HCT116 (cell line): Measurements from ENCODE around the gene IFT22. TPM values are rescaled to one million over a fixed set of nuclear protein-coding genes. Genes with fewer than 3 reads are reported as not detected.

Experiments used
- ATAC-seq: fragments of 200-7000 bp; cut with Tn5 transposase; 2 replicates; pipeline ENCODE4 v1.9.1; 2020; ENCODE audit warnings: mild to moderate bottlenecking, moderate library complexity
- BruUV-seq: library from RNA; stranded (reverse); fragments of 400-500 nt; replicated peaks from 2 replicates; lab custom pipeline; 2021; lab: Mats Ljungman, UMichigan
- CTCF ChIA-PET: fragments of 300-600 bp; sonication (Branson Sonifier 250); formaldehyde crosslinking; loops from one replicate; lab custom pipeline; 2021; ENCODE audit warnings: antibody characterized with exemption; lab: Charles Lee
- POLR2A ChIA-PET: fragments of 300-600, 350-600 bp; sonication (Branson Sonifier 250); formaldehyde crosslinking; loops from one replicate; lab custom pipeline; 2021; ENCODE audit warnings: antibody characterized with exemption; lab: Charles Lee
- RAD21 ChIA-PET, 2 experiments: fragments of 300-600 bp; sonication (Branson Sonifier 250); formaldehyde crosslinking; loops; one replicate each; lab custom pipeline; 2023; ENCODE audit warnings: low total read pairs in 2 of 2; ENCODE audit not compliant: uncharacterized antibody in 2 of 2, unreplicated experiment in 2 of 2, low non-redundant PET in 1 of 2; lab: Charles Lee
- DNase-seq: peaks from one replicate; pipeline ENCODE4 v3.0.0-alpha.2; 2010; ENCODE audit warnings: low read depth, low spot score
- H2AFZ ChIP-seq: fragments of 200-600 bp; shearing (Covaris generic), sonication (generic); 2 replicates; pipeline ENCODE4 v1.6.1; 2017; ENCODE audit warnings: low read depth, mixed run types, mixed read lengths, antibody characterized with exemption, low read length; ENCODE audit not compliant: poor library complexity, severe bottlenecking
- H3K27ac ChIP-seq: 2 replicates; pipeline ENCODE4 v1.5.1; 2012; ENCODE audit warnings: low read depth, low read length
- H3K27me3 ChIP-seq: fragments of 200-600 bp; sonication (generic); 2 replicates; pipeline ENCODE4 v1.6.1; 2016; ENCODE audit warnings: mixed run types, low read length, mixed read lengths; ENCODE audit not compliant: insufficient read depth
- H3K36me3 ChIP-seq, 2 experiments: fragments of 200-500 bp in 1 of 2; fragments of 200-600 bp in 1 of 2; sonication (Bioruptor generic) in 1 of 2; sonication (generic) in 1 of 2; 2 replicates each; pipeline versions ENCODE4 v1.5.1 to v1.6.1; 2014 to 2016; ENCODE audit warnings: low read length in 2 of 2, inconsistent platforms in 1 of 2, mixed read lengths in 1 of 2, mixed run types in 1 of 2; ENCODE audit not compliant: insufficient read depth in 2 of 2, control insufficient read depth in 1 of 2
- H3K4me1 ChIP-seq, 2 experiments: fragments of 200-600 bp in 1 of 2; sonication (generic) in 1 of 2; 2 replicates each; pipeline versions ENCODE4 v1.5.1 to v1.6.1; 2012 to 2017; ENCODE audit warnings: low read length in 2 of 2, inconsistent platforms in 1 of 2, mild to moderate bottlenecking in 1 of 2, mixed read lengths in 1 of 2, mixed run types in 1 of 2, moderate library complexity in 1 of 2; ENCODE audit not compliant: insufficient read depth in 2 of 2, control insufficient read depth in 1 of 2
- H3K4me2 ChIP-seq: fragments of 200-600 bp; sonication (generic); 2 replicates; pipeline ENCODE4 v1.6.1; 2017; ENCODE audit warnings: mixed run types, low read length, mixed read lengths
- H3K4me3 ChIP-seq, 2 experiments: fragments of 200-600 bp in 1 of 2; sonication (generic) in 1 of 2; replicated peaks in 1 of 2; 2 replicates each; pipeline ENCODE4 v1.5.1; 2011 to 2016; ENCODE audit warnings: low read length in 2 of 2, control low read depth in 1 of 2, low read depth in 1 of 2, mild to moderate bottlenecking in 1 of 2, mixed read lengths in 1 of 2, mixed run types in 1 of 2
- H3K79me2 ChIP-seq: fragments of 200-600 bp; sonication (generic); 2 replicates; pipeline ENCODE4 v1.6.1; 2017; ENCODE audit warnings: mild to moderate bottlenecking, mixed run types, low read length, moderate library complexity, mixed read lengths; ENCODE audit not compliant: insufficient read depth
- H3K9ac ChIP-seq: fragments of 200-600 bp; sonication (generic); 2 replicates; pipeline ENCODE4 v1.6.1; 2016; ENCODE audit warnings: low read length, mixed read lengths
- H3K9me2 ChIP-seq: fragments of 200-600 bp; sonication (generic), shearing (Covaris generic); 2 replicates; pipeline ENCODE4 v1.6.1; 2017; ENCODE audit warnings: mixed run types, mild to moderate bottlenecking, moderate library complexity; ENCODE audit not compliant: insufficient read depth
- H3K9me3 ChIP-seq, 2 experiments: fragments of 200-500 bp in 1 of 2; fragments of 200-600 bp in 1 of 2; sonication (Bioruptor generic) in 1 of 2; sonication (generic) in 1 of 2; 2 replicates each; pipeline ENCODE4 v1.6.1; 2014 to 2017; ENCODE audit warnings: low read length in 2 of 2, mixed read lengths in 2 of 2, inconsistent platforms in 1 of 2, low read depth in 1 of 2, mild to moderate bottlenecking in 1 of 2, mixed run types in 1 of 2, moderate library complexity in 1 of 2; ENCODE audit not compliant: control insufficient read depth in 1 of 2, insufficient read depth in 1 of 2
- H4K20me1 ChIP-seq: fragments of 200-600 bp; sonication (generic), shearing (Covaris generic); 2 replicates; pipeline ENCODE4 v1.6.1; 2017; ENCODE audit warnings: mixed run types, mild to moderate bottlenecking, moderate library complexity; ENCODE audit not compliant: insufficient read depth
- ATF3 ChIP-seq: IDR thresholded peaks from 2 replicates; pipeline ENCODE4 v1.6.1; 2012
- CBX3 ChIP-seq: IDR thresholded peaks from 2 replicates; pipeline ENCODE4 v1.6.1; 2012; ENCODE audit warnings: low read depth
- CEBPB ChIP-seq: IDR thresholded peaks from 2 replicates; pipeline ENCODE4 v1.6.1; 2012; ENCODE audit warnings: low read depth
- ELF1 ChIP-seq: IDR thresholded peaks from 2 replicates; pipeline ENCODE4 v1.6.1; 2012; ENCODE audit warnings: low read depth, borderline replicate concordance
- EZH2phosphoT487 ChIP-seq: fragments of 200-600 bp; IDR thresholded peaks from 2 replicates; pipeline ENCODE4 v1.6.1; 2018; ENCODE audit warnings: antibody characterized with exemption, borderline replicate concordance
- FOSL1 ChIP-seq: IDR thresholded peaks from 2 replicates; pipeline ENCODE4 v1.6.1; 2012; ENCODE audit warnings: low read depth
- JUND ChIP-seq: IDR thresholded peaks from 2 replicates; pipeline ENCODE4 v1.6.1; 2012
- MAX ChIP-seq: IDR thresholded peaks from 2 replicates; pipeline ENCODE4 v1.6.1; 2012
- POLR2A ChIP-seq: IDR thresholded peaks from 2 replicates; pipeline ENCODE4 v1.7.0; 2011; ENCODE audit warnings: borderline replicate concordance; ENCODE audit not compliant: insufficient read depth, insufficient read length; ENCODE audit errors: extremely low read depth
- POLR2AphosphoS5 ChIP-seq: IDR thresholded peaks from 2 replicates; pipeline ENCODE4 v1.6.1; 2011; ENCODE audit warnings: mild to moderate bottlenecking, low read depth, low read length, moderate library complexity
- RAD21 ChIP-seq: IDR thresholded peaks from 2 replicates; pipeline ENCODE4 v1.6.1; 2012; ENCODE audit warnings: low read depth, mild to moderate bottlenecking
- REST ChIP-seq: IDR thresholded peaks from 2 replicates; pipeline ENCODE4 v1.6.1; 2012; ENCODE audit warnings: low read depth
- SIN3A ChIP-seq: IDR thresholded peaks from 2 replicates; pipeline ENCODE4 v1.6.1; 2012; ENCODE audit warnings: low read depth
- SP1 ChIP-seq: IDR thresholded peaks from 2 replicates; pipeline ENCODE4 v1.6.1; 2012; ENCODE audit warnings: low read depth
- SRF ChIP-seq: IDR thresholded peaks from 2 replicates; pipeline ENCODE4 v1.6.1; 2012; ENCODE audit warnings: low read depth
- TCF7L2 ChIP-seq: IDR thresholded peaks from 2 replicates; pipeline ENCODE4 v1.7.0; 2011; ENCODE audit warnings: borderline replicate concordance, inconsistent platforms; ENCODE audit not compliant: insufficient read depth, insufficient read length; ENCODE audit errors: extremely low read depth
- YY1 ChIP-seq: IDR thresholded peaks from 2 replicates; pipeline ENCODE4 v1.6.1; 2011; ENCODE audit warnings: low read length, low read depth, moderate library complexity, mild to moderate bottlenecking; ENCODE audit not compliant: insufficient replicate concordance; ENCODE audit errors: extremely low read depth
- ZFX ChIP-seq: fragments of 450-650 bp; IDR thresholded peaks from 2 replicates; pipeline ENCODE4 v1.6.1; 2017
- ZNF274 ChIP-seq: fragments of 200-500 bp; sonication (Bioruptor generic); IDR thresholded peaks from 2 replicates; pipeline ENCODE4 v1.6.1; 2014; ENCODE audit warnings: mild to moderate bottlenecking, low read depth, low read length, inconsistent platforms
- intact Hi-C: fragments of 100-400 bp; cut with micrococcal nuclease; formaldehyde crosslinking; loops from 2 replicates; pipeline ENCODE4 v1.10.0; 2022
- total RNA-seq: library from RNA; stranded (reverse); gene quantifications from one replicate; pipeline ENCODE4 v1.2.1, GENCODE V29; 2021; ENCODE audit not compliant: unreplicated experiment

IFT22 gene
- total RNA-seq, 1 experiment from 2014 or later: 27.2 TPM

- RAD21 ChIA-PET: no interaction called here
These were observed 46.1 kb upstream of the IFT22 start for GRCh38 chr7:101367676-101368075.

More at GRCh38 chr7:101367676-101368075, 46.1 kb upstream of the IFT22 start:
- H3K27ac ChIP-seq: no peak overlapping the region
- no peaks in the 10 kb centered on the region for H3K79me2 ChIP-seq
- no peak overlapping the region for H2AFZ ChIP-seq
- BruUV-seq: no TSS peak
- H3K36me3 ChIP-seq: no peaks in the 10 kb centered on the region
- TF ChIP-seq ZFX (no peak), POLR2A (no peak), EZH2phosphoT487 (no peak), YY1 (no peak), SIN3A (no peak), SRF (no peak), POLR2AphosphoS5 (no peak), RAD21 (no peak), ZNF274 (no peak), SP1 (no peak), CEBPB (no peak), ELF1 (no peak), FOSL1 (no peak), ATF3 (no peak), TCF7L2 (no peak), REST (no peak), JUND (no peak), CBX3 (no peak), MAX (no peak)
- H3K9me2 ChIP-seq: no peaks in the 10 kb centered on the region
- H3K4me1 ChIP-seq: peaks cover 0 to 12% of the 10 kb centered on the region in 2 experiments; a peak in 1 of 4 replicates
- POLR2A ChIA-PET: no interaction called here
- H3K9me3 ChIP-seq: peaks cover 0 to 3% of the 10 kb centered on the region in 2 experiments; a peak in 1 of 4 replicates
- H4K20me1 ChIP-seq: no peaks in the 10 kb centered on the region
- no peak overlapping the region for H3K9ac ChIP-seq
- CTCF ChIA-PET: no interaction called here
- H3K4me2 ChIP-seq: no peak overlapping the region
- intact Hi-C loops: no loop called here
- H3K4me3 ChIP-seq: no peak overlapping the region
- no peak for ATAC-seq
- no peak for DNase-seq
- H3K27me3 ChIP-seq: no peaks in the 10 kb centered on the region
